Neural cell (in vitro differentiated cells): Measurements from ENCODE around the gene PPHLN1. TPM values are rescaled to one million over a fixed set of nuclear protein-coding genes. Genes with fewer than 3 reads are reported as not detected.

Source experiments
- H2AFZ ChIP-seq: fragments of 200-600, 300-800 bp; sonication (generic), shearing (Covaris generic); 2 replicates; pipeline ENCODE4 v1.6.0; 2014; ENCODE audit warnings: low read depth, mild to moderate bottlenecking, antibody characterized with exemption, low read length, moderate library complexity
- H3F3A ChIP-seq: fragments of 200-600 bp; shearing (Covaris generic); 2 replicates; pipeline ENCODE4 v1.6.1; 2016; ENCODE audit warnings: mild to moderate bottlenecking, moderate library complexity, mixed read lengths, antibody characterized with exemption, low read length; ENCODE audit not compliant: insufficient read depth, poor library complexity, severe bottlenecking
- H3K27ac ChIP-seq: fragments of 200-600, 300-800 bp; sonication (generic), shearing (Covaris generic); 2 replicates; pipeline ENCODE4 v1.5.1; 2014; ENCODE audit warnings: mild to moderate bottlenecking, low read length, moderate library complexity
- H3K27me3 ChIP-seq: fragments of 300-800, 200-600 bp; sonication (generic), shearing (Covaris generic); 2 replicates; pipeline ENCODE4 v1.6.0; 2014; ENCODE audit warnings: mild to moderate bottlenecking, low read depth, low read length, moderate library complexity; ENCODE audit not compliant: insufficient read depth
- H3K36me3 ChIP-seq: fragments of 300-800, 200-600 bp; sonication (generic), shearing (Covaris generic); 2 replicates; pipeline ENCODE4 v1.5.1; 2014; ENCODE audit warnings: mild to moderate bottlenecking, antibody characterized with exemption, low read length, moderate library complexity; ENCODE audit not compliant: insufficient read depth
- H3K4me2 ChIP-seq: fragments of 300-800, 200-600 bp; sonication (generic), shearing (Covaris generic); 2 replicates; pipeline ENCODE4 v1.6.0; 2014; ENCODE audit warnings: mild to moderate bottlenecking, low read length
- H3K4me3 ChIP-seq: fragments of 300-800, 200-600 bp; sonication (generic), shearing (Covaris generic); 2 replicates; pipeline ENCODE4 v1.5.1; 2014; ENCODE audit warnings: mild to moderate bottlenecking, low read length, moderate library complexity
- H3K79me2 ChIP-seq: fragments of 200-600 bp; shearing (Covaris generic); replicated peaks from 2 replicates; pipeline ENCODE4 v1.6.0; 2014; ENCODE audit warnings: mild to moderate bottlenecking, low read length, moderate library complexity; ENCODE audit not compliant: insufficient read depth
- H3K9ac ChIP-seq: fragments of 300-800, 200-600 bp; sonication (generic), shearing (Covaris generic); 2 replicates; pipeline ENCODE4 v1.6.1; 2016; ENCODE audit warnings: mild to moderate bottlenecking, low read length, mixed read lengths
- H3K9me2 ChIP-seq: fragments of 200-600 bp; shearing (Covaris generic); 2 replicates; pipeline ENCODE4 v1.6.1; 2016; ENCODE audit warnings: mild to moderate bottlenecking, low read length, mixed read lengths; ENCODE audit not compliant: insufficient read depth
- H3K9me3 ChIP-seq: fragments of 200-600, 300-800 bp; sonication (generic), shearing (Covaris generic); 2 replicates; pipeline ENCODE4 v1.6.1; 2016; ENCODE audit warnings: mild to moderate bottlenecking, mixed run types, low read length, moderate library complexity, mixed read lengths
- H4K20me1 ChIP-seq: fragments of 200-600 bp; shearing (Covaris generic); 2 replicates; pipeline ENCODE4 v1.6.1; 2016; ENCODE audit warnings: mild to moderate bottlenecking, mixed run types; ENCODE audit not compliant: insufficient read depth
- EP300 ChIP-seq: fragments of 450-650 bp; conservative IDR thresholded peaks from 2 replicates; pipeline ENCODE4 v1.6.1; 2014; ENCODE audit warnings: antibody characterized with exemption, mild to moderate bottlenecking, moderate library complexity; ENCODE audit not compliant: poor library complexity, severe bottlenecking
- EZH2 ChIP-seq: fragments of 200-600, 300-800 bp; shearing (Covaris generic), sonication (generic); IDR thresholded peaks from 2 replicates; pipeline ENCODE4 v1.6.1; 2014; ENCODE audit warnings: antibody characterized with exemption, low read length, borderline replicate concordance, mild to moderate bottlenecking; ENCODE audit not compliant: insufficient read depth, poor library complexity, severe bottlenecking
- MXI1 ChIP-seq: fragments of 450-650 bp; conservative IDR thresholded peaks from 2 replicates; pipeline ENCODE4 v1.6.1; 2014; ENCODE audit warnings: antibody characterized with exemption, mild to moderate bottlenecking; ENCODE audit not compliant: poor library complexity, severe bottlenecking
- POLR2AphosphoS5 ChIP-seq: IDR thresholded peaks from 2 replicates; pipeline ENCODE4 v1.6.1; 2012
- RAD21 ChIP-seq: fragments of 450-650 bp; conservative IDR thresholded peaks from 2 replicates; pipeline ENCODE4 v1.6.1; 2014; ENCODE audit warnings: antibody characterized with exemption, mild to moderate bottlenecking, moderate library complexity
- SMC3 ChIP-seq: fragments of 450-650 bp; conservative IDR thresholded peaks from 2 replicates; pipeline ENCODE4 v1.6.1; 2014; ENCODE audit warnings: antibody characterized with exemption, mild to moderate bottlenecking, moderate library complexity; ENCODE audit not compliant: poor library complexity
- TAF1 ChIP-seq: IDR thresholded peaks from 2 replicates; pipeline ENCODE4 v1.6.1; 2012; ENCODE audit warnings: low read depth
- polyA plus RNA-seq: library from polyadenylated mRNA; depleted of rRNA; stranded (reverse); fragments of >200 nt; gene quantifications from 2 replicates; pipeline ENCODE4 v1.2.3, GENCODE V29; 2014
- TF ChIP-seq, protein P1 (sequence below): IDR thresholded peaks from 2 replicates; pipeline ENCODE4 v1.6.1; 2012; ENCODE audit warnings: borderline replicate concordance
- TF ChIP-seq, protein P2 (sequence below): fragments of 450-650 bp; IDR thresholded peaks from 2 replicates; pipeline ENCODE4 v1.5.1; 2014; ENCODE audit warnings: antibody characterized with exemption, mild to moderate bottlenecking, moderate library complexity; ENCODE audit not compliant: poor library complexity, severe bottlenecking

The PPHLN1 gene
- polyA plus RNA-seq, 1 donor from 2014 or later: 192 TPM

DNA sequence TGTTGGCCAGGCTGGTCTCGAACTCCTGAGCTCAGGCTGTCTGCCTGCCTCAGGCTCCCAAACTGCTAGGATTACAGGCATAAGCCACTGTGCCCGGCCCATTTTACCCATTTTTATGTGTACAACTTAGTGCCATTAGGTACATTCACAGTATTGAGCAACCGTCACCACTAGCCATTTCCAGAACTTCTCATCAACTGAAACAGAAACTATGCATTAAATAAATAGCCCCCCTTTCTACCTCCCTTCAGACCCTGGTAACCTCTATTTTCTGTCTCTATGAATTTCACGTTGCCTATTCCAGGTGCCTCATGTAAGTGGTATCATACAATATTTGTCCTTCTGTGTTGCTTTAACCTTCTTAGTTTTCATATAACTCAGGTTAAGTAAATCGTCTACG, 16.0 kb upstream of the PPHLN1 start:
- TF ChIP-seq SMC3 (no peak), EP300 (no peak), POLR2AphosphoS5 (no peak), RAD21 (no peak), EZH2 (no peak), TAF1 (no peak), MXI1 (no peak)
- TF ChIP-seq, protein P1, sequence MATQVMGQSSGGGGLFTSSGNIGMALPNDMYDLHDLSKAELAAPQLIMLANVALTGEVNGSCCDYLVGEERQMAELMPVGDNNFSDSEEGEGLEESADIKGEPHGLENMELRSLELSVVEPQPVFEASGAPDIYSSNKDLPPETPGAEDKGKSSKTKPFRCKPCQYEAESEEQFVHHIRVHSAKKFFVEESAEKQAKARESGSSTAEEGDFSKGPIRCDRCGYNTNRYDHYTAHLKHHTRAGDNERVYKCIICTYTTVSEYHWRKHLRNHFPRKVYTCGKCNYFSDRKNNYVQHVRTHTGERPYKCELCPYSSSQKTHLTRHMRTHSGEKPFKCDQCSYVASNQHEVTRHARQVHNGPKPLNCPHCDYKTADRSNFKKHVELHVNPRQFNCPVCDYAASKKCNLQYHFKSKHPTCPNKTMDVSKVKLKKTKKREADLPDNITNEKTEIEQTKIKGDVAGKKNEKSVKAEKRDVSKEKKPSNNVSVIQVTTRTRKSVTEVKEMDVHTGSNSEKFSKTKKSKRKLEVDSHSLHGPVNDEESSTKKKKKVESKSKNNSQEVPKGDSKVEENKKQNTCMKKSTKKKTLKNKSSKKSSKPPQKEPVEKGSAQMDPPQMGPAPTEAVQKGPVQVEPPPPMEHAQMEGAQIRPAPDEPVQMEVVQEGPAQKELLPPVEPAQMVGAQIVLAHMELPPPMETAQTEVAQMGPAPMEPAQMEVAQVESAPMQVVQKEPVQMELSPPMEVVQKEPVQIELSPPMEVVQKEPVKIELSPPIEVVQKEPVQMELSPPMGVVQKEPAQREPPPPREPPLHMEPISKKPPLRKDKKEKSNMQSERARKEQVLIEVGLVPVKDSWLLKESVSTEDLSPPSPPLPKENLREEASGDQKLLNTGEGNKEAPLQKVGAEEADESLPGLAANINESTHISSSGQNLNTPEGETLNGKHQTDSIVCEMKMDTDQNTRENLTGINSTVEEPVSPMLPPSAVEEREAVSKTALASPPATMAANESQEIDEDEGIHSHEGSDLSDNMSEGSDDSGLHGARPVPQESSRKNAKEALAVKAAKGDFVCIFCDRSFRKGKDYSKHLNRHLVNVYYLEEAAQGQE: no peak
- TF ChIP-seq, protein P2, sequence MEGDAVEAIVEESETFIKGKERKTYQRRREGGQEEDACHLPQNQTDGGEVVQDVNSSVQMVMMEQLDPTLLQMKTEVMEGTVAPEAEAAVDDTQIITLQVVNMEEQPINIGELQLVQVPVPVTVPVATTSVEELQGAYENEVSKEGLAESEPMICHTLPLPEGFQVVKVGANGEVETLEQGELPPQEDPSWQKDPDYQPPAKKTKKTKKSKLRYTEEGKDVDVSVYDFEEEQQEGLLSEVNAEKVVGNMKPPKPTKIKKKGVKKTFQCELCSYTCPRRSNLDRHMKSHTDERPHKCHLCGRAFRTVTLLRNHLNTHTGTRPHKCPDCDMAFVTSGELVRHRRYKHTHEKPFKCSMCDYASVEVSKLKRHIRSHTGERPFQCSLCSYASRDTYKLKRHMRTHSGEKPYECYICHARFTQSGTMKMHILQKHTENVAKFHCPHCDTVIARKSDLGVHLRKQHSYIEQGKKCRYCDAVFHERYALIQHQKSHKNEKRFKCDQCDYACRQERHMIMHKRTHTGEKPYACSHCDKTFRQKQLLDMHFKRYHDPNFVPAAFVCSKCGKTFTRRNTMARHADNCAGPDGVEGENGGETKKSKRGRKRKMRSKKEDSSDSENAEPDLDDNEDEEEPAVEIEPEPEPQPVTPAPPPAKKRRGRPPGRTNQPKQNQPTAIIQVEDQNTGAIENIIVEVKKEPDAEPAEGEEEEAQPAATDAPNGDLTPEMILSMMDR: no peak

DNA sequence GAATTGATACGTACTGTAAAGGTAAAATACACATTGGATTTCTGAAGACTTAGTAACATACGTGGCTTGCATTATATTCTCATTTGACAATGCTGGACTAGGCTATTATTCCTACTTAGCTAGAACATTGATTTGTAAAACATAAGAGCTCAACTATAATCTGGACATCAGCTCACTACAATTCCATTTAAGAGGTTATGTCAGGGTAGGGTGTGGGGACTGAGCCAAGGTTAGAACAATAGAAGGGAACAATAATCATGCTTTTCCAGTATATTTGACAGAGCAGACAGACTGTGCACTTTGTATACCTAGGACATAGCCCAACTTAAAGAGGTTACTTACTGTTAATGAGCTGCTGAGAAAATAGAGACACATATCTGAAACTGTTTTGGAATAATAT, 10.9 kb upstream of the PPHLN1 start:
- peaks cover 9% of the 10 kb centered on the region for H3K36me3 ChIP-seq
- H3K9me3 ChIP-seq: no peaks in the 10 kb centered on the region
- H3K27me3 ChIP-seq: no peaks in the 10 kb centered on the region
- H2AFZ ChIP-seq: no peak overlapping the region
- no peak overlapping the region for H3K27ac ChIP-seq
- H4K20me1 ChIP-seq: no peaks in the 10 kb centered on the region
- H3K4me2 ChIP-seq: no peak overlapping the region
- H3K4me3 ChIP-seq: no peak overlapping the region
- TF ChIP-seq, protein P1: no peak
- no peak overlapping the region for H3K9ac ChIP-seq
- no peaks in the 10 kb centered on the region for H3K79me2 ChIP-seq
- H3F3A ChIP-seq: no peaks in the 10 kb centered on the region
- H3K9me2 ChIP-seq: no peaks in the 10 kb centered on the region

More for the DNA sequence above, 16.0 kb upstream of the PPHLN1 start:
- Histone ChIP-seq H3K27ac (no peak overlapping the region), H3K79me2 (no peaks in the 10 kb centered on the region), H3K4me3 (no peak overlapping the region), H3K9me2 (no peaks in the 10 kb centered on the region), H3K27me3 (no peaks in the 10 kb centered on the region), H3K9ac (no peak overlapping the region), H4K20me1 (no peaks in the 10 kb centered on the region), H2AFZ (no peak overlapping the region), H3K36me3 (peaks cover 4% of the 10 kb centered on the region), H3F3A (no peaks in the 10 kb centered on the region), H3K4me2 (no peak overlapping the region), H3K9me3 (no peaks in the 10 kb centered on the region)
